ENCODE results near the gene RAB6B. TPM values are rescaled to one million over a fixed set of nuclear protein-coding genes. Genes with fewer than 3 reads are reported as not detected.

Gene RAB6B
- total RNA-seq, 1 experiment from 2014 or later: 0.52 TPM

- Histone ChIP-seq H4K20me1 (ENCODE audit: insufficient read depth) (no peaks in the 10 kb centered on the region), H3K4me1 (replicated peaks; ENCODE audit: insufficient read depth) (no peaks in the 10 kb centered on the region), H3K4me2 (no peak overlapping the region), H3F3A (ENCODE audit: insufficient read depth, low read depth) (no peaks in the 10 kb centered on the region), H3K9me3 (ENCODE audit: insufficient read depth, low read depth) (no peaks in the 10 kb centered on the region), H3K79me2 (ENCODE audit: low read depth) (no peaks in the 10 kb centered on the region), H3K36me3 (ENCODE audit: low read depth) (no peaks in the 10 kb centered on the region), H3K4me3 (no peak overlapping the region), H3K27me3 (ENCODE audit: insufficient read depth, low read depth) (0 out of 2 replicates have a peak, but pooled peaks cover 8% of the 10 kb centered on the region), H3K9me2 (ENCODE audit: insufficient read depth) (no peaks in the 10 kb centered on the region), H2AFZ (no peak overlapping the region), H3K27ac (no peak overlapping the region)
- BruUV-seq (replicated peaks): no TSS peak
- intact Hi-C loops (cut with micrococcal nuclease; ENCODE audit: unreplicated experiment): no loop called here
- POLR2A ChIA-PET (ENCODE audit: unreplicated experiment): no interaction called here
- DNase-seq: no peak
- CTCF ChIA-PET: interaction anchor here (0.6 kb wide), 1 partner anchor 147 kb away, joined by 7 read pairs; no protein-coding TSS in a partner anchor
- TF ChIP-seq CTCF (conservative IDR thresholded peaks at IDR 0.05): no peak
- no peak for TF ChIP-seq EZH2 (IDR thresholded peaks at IDR 0.05; ENCODE audit: low read depth)
Observed at GRCh38 chr3:133775309-133775708, 120.4 kb downstream of the RAB6B start.

Other genes starting within 250 kb of the RAB6B start
- 42.2 and 52.2 TPM in 2 replicates for gene TOPBP1, start 233.9 kb downstream of the RAB6B start, total RNA-seq (2021)
- 0.18 and 0.24 TPM in 2 replicates for gene TF, start 149.5 kb downstream of the RAB6B start, total RNA-seq (2021)
- 25.5 and 29.8 TPM in 2 replicates for gene SRPRB, start 90.1 kb downstream of the RAB6B start, total RNA-seq (2021)
- gene SLCO2A1, start 134.0 kb upstream of the RAB6B start, total RNA-seq (2021): 0.44 and 0.70 TPM in 2 replicates

Measured in PC-9 (cell line).